ENCODE measurements around the gene RNU7-1. TPM values are rescaled to one million over a fixed set of nuclear protein-coding genes. Genes with fewer than 3 reads are reported as not detected.

RNU7-1 gene
- total and polyA plus RNA-seq, 9 of the 15 experiments (the other 6 are each of a cell fraction or from before 2014, with no cell fraction given), result not detected

- no peak for TF ChIP-seq ZBTB49 (CRISPR knock-in tag; IDR thresholded peaks at IDR 0.05; ENCODE audit: borderline replicate concordance)
- no peak for TF ChIP-seq SIX5 (IDR thresholded peaks at IDR 0.05; ENCODE audit: borderline replicate concordance in 1 of 2, insufficient read depth in 1 of 2, low read depth in 1 of 2, low read length in 2 of 2)
- no peak for TF ChIP-seq BRF2 (IDR thresholded peaks at IDR 0.05; ENCODE audit: borderline replicate concordance, insufficient read depth, insufficient read length)
- no peak for TF ChIP-seq TCF15 (CRISPR knock-in tag; IDR thresholded peaks at IDR 0.05)
- no peak for TF ChIP-seq UBTF (IDR thresholded peaks at IDR 0.05; ENCODE audit: borderline replicate concordance in 1 of 2, low read depth in 2 of 2, low read length in 2 of 2)
- peak; percentile 95 for TF ChIP-seq POLR2G (IDR thresholded peaks at IDR 0.05; ENCODE audit: low read depth, low read length)
- TF ChIP-seq CHD1 (IDR thresholded peaks at IDR 0.05; ENCODE audit: low read length), result no peak
- no peak for TF ChIP-seq TAF7 (tag; IDR thresholded peaks at IDR 0.05)
- TF ChIP-seq ASH1L (IDR thresholded peaks at IDR 0.05; ENCODE audit: borderline replicate concordance, low read depth, partially characterized antibody), result no peak
- 0 out of 2 replicates have a peak, but pooled peaks have one; percentile 38 for TF ChIP-seq EP400 (IDR thresholded peaks at IDR 0.05)
- no peak for TF ChIP-seq BCLAF1 (IDR thresholded peaks at IDR 0.05; ENCODE audit: borderline replicate concordance in 1 of 2, control insufficient read depth in 1 of 2, low read depth in 2 of 2, low read length in 1 of 2)
- no peak for TF ChIP-seq RFX7 (CRISPR knock-in tag; IDR thresholded peaks at IDR 0.05)
- TF ChIP-seq MEF2A (IDR thresholded peaks at IDR 0.05; ENCODE audit: control insufficient read depth, low read depth, low read length), result no peak
Measured at GRCh38 chr12:6944381-6945186, 968 bp downstream of the RNU7-1 start (continued).

Data from K562 (cell line).